ENCODE data around the gene AHCY.

DNA sequence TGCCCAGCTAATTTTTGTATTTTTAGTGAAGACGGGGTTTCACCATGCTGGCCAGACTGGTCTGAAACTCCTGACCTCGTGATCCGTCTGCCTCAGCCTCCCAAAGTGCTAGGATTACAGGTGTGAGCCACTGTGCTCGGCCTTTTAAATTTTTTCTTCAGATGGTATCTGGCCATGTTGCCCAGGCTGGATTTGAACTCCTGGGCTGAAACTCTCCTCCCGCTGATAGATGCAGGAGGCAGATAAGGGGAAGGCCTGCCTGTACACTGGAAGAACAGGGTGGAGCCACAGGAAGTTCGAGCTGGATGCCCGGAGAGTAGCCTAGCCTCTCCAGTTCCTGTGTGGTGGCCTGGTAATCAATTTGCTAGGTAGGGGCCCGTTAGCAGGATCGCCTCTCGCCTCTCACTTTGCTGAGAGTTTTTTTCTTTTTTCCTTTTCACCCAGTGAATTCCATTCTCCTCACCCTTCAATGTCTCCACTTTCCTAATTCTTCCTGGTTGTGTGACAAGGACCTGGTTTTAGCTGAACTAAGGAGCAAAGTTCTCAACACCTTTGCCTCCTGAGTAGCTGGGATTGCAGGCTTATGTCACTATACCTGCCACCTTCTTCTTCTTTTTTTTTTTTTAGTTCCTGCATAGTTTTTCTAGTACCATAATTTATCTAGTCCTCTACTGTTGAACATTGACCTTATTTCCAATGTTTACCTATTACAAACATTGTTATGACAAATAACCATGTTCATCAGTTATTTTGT lies 40.5 kb upstream of the AHCY start:
- no peak for TF ChIP-seq POLR2AphosphoS5 (IDR thresholded peaks at IDR 0.05)
- TF ChIP-seq, protein P1, sequence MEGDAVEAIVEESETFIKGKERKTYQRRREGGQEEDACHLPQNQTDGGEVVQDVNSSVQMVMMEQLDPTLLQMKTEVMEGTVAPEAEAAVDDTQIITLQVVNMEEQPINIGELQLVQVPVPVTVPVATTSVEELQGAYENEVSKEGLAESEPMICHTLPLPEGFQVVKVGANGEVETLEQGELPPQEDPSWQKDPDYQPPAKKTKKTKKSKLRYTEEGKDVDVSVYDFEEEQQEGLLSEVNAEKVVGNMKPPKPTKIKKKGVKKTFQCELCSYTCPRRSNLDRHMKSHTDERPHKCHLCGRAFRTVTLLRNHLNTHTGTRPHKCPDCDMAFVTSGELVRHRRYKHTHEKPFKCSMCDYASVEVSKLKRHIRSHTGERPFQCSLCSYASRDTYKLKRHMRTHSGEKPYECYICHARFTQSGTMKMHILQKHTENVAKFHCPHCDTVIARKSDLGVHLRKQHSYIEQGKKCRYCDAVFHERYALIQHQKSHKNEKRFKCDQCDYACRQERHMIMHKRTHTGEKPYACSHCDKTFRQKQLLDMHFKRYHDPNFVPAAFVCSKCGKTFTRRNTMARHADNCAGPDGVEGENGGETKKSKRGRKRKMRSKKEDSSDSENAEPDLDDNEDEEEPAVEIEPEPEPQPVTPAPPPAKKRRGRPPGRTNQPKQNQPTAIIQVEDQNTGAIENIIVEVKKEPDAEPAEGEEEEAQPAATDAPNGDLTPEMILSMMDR (IDR thresholded peaks at IDR 0.05; ENCODE audit: poor library complexity, severe bottlenecking) = no peak
- no peak for TF ChIP-seq EZH2 (IDR thresholded peaks at IDR 0.05; ENCODE audit: borderline replicate concordance, insufficient read depth, low read length, poor library complexity, severe bottlenecking)
- no peak for TF ChIP-seq SMC3 (conservative IDR thresholded peaks at IDR 0.05; ENCODE audit: poor library complexity)
- TF ChIP-seq, protein P2, sequence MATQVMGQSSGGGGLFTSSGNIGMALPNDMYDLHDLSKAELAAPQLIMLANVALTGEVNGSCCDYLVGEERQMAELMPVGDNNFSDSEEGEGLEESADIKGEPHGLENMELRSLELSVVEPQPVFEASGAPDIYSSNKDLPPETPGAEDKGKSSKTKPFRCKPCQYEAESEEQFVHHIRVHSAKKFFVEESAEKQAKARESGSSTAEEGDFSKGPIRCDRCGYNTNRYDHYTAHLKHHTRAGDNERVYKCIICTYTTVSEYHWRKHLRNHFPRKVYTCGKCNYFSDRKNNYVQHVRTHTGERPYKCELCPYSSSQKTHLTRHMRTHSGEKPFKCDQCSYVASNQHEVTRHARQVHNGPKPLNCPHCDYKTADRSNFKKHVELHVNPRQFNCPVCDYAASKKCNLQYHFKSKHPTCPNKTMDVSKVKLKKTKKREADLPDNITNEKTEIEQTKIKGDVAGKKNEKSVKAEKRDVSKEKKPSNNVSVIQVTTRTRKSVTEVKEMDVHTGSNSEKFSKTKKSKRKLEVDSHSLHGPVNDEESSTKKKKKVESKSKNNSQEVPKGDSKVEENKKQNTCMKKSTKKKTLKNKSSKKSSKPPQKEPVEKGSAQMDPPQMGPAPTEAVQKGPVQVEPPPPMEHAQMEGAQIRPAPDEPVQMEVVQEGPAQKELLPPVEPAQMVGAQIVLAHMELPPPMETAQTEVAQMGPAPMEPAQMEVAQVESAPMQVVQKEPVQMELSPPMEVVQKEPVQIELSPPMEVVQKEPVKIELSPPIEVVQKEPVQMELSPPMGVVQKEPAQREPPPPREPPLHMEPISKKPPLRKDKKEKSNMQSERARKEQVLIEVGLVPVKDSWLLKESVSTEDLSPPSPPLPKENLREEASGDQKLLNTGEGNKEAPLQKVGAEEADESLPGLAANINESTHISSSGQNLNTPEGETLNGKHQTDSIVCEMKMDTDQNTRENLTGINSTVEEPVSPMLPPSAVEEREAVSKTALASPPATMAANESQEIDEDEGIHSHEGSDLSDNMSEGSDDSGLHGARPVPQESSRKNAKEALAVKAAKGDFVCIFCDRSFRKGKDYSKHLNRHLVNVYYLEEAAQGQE (IDR thresholded peaks at IDR 0.05; ENCODE audit: borderline replicate concordance) = no peak
- no peak for TF ChIP-seq EP300 (conservative IDR thresholded peaks at IDR 0.05; ENCODE audit: poor library complexity, severe bottlenecking)
- no peak for TF ChIP-seq TAF1 (IDR thresholded peaks at IDR 0.05; ENCODE audit: low read depth)
- no peak for TF ChIP-seq RAD21 (conservative IDR thresholded peaks at IDR 0.05)
